GM18499 (cell line): ENCODE measurements around the gene KRTAP10-10.
"Not testable (repeated sequence)": the region's sequence is repeated elsewhere in the genome, so short reads cannot be mapped to it uniquely, and the experiment has no call there.

Source experiments
- ATAC-seq: cut with Tn5 transposase; IDR thresholded peaks from one replicate; pipeline ENCODE4 v1.9.1; 2021; ENCODE audit warnings: moderate number of reproducible peaks; ENCODE audit not compliant: insufficient read depth, unreplicated experiment

The KRTAP10-10 gene, protein sequence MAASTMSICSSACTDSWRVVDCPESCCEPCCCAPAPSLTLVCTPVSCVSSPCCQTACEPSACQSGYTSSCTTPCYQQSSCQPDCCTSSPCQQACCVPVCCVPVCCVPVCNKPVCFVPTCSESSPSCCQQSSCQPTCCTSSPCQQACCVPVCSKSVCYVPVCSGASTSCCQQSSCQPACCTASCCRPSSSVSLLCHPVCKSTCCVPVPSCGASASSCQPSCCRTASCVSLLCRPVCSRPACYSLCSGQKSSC

DNA sequence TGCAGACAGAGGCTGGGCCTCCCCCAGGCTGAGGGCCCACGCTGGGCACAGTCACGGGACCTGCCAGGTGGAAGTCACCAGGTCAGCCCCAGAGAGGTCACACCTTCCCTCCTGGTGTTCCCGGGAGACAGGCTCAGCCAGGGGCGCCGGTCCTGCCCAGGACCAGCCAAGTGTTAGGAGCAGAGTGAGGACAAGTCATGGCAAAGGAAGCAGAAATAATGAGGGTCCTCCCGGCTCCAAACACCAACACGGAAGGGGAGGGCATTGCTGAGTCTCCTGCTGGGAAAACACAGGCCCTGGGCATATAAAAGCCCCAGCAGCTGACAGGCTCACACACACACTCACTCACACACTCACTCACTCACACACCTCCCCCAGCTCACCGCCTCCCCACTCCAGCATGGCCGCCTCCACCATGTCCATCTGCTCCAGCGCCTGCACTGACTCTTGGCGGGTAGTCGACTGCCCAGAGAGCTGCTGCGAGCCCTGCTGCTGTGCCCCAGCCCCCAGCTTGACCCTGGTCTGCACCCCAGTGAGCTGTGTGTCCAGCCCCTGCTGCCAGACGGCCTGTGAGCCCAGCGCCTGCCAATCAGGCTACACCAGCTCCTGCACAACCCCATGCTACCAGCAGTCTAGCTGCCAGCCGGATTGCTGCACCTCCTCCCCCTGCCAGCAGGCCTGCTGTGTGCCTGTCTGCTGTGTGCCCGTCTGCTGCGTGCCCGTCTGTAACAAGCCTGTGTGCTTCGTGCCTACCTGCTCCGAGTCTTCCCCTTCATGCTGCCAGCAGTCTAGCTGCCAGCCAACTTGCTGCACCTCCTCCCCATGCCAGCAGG is at the start of gene KRTAP10-10:
KRTAP10-10 (plus strand) TSS at position 339 of the 833 bp plus-strand sequence; CDS start at position 401, 62 bp downstream.
- no peak for ATAC-seq

DNA sequence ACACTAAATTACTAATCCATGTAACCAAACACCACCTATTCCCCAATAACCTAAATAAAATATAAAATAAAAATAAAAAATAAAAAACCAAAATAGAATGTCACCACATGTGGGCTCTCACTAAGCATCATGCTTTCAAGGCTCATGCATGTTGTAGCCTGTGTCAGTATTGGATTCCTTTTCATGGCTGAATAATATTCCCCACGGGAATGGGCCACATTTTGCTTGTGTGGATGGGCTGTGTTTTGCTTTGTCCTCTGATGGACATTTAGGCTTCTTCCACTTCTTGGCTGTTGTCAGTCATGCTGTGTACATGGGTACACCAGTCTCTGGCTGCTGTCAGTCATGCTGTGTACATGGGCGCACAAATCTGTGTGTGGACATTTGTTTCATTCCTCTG is 48.1 kb upstream of the KRTAP10-10 start:
- ATAC-seq = no peak

DNA sequence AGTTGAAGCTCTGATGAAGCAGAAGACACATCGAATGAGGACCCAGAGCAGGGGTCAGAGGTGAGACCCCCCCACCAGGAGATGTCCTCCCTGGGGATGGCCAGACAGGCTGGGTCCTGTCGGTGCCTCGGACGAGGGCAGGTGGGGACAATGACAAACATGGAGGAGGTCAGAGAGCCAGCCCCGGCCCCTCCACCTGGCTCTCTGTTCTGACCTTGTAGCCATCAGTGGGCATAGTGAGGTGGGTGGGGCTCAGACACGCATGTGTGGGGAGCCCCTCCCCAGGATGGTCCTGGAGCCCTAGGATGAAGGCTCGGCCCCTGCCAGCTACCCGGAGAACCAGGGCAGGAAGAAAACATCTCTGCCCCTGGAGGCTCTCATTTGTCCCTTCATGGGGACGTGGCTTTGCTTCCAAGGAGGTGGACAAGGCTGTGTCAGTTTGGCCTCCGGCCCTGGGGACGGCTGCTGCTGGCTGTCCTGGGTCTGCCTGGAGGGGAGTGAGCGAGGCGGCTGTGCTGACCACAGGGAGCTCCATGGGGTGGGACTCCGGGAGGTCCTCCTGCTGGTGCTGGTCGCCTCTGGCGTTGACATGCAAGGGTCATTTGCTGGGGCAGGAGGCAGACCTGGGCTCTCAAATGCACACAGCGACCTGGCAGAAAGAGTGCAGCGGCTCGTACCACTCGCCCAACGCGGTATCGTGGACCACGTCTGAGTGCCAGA is 47.4 kb upstream of the KRTAP10-10 start:
- ATAC-seq = no peak

DNA sequence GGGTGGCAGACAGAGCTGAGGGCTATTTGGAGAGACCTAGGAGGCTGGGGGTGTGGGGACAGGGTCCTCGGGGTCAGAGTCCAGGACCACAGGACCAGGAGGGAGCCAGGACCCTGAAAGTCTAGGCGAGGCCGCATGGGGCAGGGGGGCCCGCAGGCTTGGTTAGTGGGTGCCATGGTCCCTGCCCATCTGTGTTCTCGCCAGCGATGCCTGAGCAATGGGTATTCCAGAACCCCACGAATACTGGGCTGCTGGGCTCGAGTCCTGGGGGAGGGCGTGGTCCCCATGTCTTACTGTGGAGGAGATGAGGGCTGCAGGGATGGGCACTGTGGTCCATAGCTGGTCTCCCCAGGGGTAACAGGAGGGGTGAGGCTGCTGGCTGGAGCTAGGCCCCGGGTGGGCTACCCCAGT is 46.8 kb upstream of the KRTAP10-10 start:
- no peak for ATAC-seq

DNA sequence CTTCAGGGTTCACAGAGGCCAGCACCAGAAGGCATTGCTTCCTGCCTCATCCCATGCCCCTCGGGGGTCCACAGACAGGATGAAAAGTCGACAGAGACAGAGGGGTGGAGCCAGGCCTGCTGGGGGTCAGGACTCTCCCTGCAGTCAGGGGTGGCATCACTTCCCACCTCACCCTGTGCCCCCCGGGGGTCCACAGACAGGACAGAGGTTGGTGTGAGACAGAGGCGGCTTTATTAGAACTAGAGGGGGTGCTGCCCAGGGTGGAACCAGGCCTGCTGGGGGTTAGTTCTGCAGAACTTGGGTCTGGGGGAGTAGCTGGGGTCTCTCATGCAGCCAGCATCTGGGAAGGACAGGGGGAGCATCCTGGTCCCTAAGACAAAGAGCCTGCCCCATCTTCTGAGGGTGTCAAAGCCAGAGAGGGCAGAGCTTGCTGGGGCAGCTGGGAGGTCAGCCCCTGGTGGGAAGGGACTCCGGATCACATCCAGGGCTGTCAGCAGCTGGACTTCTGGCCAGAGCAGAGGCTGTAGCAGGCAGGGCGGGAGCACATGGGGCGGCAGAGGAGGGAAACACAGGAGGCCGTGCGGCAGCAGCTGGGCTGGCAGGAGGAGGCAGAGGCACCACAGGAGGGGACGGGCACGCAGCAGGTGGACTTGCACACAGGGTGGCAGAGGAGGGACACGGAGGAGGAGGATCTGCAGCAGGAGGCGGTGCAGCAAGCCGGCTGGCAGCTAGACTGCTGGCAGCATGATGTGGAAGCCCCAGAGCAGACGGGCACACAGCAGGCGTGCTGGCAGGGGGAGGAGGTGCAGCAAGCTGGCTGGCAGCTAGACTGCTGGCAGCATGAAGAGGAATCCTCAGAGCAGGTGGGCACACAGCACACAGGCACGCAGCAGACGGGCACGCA is 46.0 kb upstream of the KRTAP10-10 start:
- not testable (repeated sequence) for ATAC-seq

DNA sequence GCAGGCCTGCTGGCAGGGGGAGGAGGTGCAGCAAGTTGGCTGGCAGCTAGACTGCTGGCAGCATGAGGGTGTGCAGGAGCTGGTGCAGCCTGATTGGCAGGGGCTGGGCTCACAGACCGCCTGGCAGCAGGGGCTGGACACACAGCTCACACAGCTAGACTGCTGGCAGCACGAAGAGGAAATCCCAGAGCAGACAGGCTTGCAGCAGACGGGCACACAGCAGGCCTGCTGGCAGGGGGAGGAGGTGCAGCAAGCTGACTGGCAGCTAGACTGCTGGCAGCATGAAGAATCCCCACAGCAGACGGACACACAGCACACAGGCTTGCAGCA is 45.4 kb upstream of the KRTAP10-10 start:
- ATAC-seq = not testable (repeated sequence)

DNA sequence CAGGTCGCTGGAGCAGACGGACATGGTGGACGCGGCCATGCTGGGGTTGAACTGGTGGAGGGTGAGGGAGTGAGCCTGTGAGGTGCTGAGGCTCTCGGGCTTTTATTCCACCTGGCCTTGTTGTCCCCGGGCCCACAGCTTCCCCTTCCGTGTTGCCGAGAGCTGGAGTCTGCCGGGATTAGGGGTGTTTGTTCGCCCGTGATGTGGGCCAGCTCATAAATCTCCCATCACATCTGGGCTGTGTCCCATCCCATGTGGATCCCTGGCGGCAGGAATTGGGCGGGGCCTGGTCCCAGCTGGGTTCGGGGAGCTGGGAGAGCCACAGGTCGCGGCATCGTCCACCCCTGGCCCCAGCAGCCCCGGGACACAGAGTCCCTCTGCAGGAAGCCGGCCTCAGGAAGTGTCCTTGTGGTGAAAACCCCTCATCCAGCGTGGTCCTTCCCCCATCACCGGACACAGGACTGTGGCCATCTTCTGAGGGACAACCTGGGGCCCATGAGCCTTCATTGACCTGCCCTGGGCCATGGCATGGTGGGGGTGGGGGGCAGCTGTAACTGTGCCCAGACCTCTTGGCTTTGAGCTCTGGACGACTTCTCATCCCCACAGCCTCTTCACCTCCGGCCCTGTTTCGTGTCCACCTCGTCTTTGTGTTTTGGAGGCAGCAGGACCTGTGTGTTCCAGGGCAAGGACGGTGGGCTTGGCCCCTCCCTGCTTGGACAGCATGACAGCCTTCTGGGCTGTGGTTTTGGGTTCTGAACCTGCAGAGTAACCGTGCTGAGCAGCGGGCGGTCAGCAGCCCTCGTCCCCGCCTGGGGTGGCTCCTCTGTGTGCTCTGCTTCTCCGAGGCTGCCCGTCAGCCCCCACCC is 44.5 kb upstream of the KRTAP10-10 start, which contains the start of gene KRTAP10-6:
KRTAP10-6 (minus strand) TSS at position 60 of the 866 bp plus-strand sequence; CDS start at position 39, 21 bp downstream.
- ATAC-seq = no peak

DNA sequence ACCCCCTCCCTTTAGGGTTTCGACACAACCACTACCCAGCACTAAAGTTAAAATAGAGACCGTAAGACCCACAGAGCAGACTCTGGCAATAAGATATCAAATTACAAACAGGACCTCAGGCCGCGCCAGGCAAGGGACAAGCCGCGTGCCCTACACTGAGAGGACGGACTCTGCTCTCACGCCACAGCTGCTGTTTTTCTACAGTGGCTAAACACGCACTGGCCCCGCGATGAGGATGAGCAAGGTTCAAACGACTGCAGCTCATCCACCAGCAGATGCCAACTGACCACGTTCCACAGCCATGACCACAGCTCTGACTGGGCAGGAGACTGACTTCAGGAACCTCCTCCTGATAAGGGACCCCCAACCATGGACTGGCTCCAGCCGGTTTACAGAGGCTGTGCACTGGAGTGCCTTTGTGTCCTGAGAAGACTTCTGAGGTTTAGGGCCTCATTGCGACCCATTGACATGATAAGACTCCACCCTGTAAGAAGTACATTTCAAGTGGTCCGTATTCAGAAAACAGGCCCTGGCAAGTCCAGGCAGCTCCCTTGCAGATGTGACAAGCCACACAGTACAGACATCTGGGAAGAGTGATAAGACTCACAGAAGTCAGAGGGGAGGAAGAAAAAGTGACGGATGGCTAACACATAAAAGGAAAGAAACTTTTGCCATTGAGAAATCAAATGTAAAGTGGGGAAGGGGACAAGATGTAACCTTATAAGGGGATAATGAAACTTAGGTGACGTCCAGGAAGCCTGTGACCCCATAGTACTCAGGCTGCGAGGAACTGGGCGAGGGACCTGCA is 43.4 kb upstream of the KRTAP10-10 start:
- no peak for ATAC-seq

DNA sequence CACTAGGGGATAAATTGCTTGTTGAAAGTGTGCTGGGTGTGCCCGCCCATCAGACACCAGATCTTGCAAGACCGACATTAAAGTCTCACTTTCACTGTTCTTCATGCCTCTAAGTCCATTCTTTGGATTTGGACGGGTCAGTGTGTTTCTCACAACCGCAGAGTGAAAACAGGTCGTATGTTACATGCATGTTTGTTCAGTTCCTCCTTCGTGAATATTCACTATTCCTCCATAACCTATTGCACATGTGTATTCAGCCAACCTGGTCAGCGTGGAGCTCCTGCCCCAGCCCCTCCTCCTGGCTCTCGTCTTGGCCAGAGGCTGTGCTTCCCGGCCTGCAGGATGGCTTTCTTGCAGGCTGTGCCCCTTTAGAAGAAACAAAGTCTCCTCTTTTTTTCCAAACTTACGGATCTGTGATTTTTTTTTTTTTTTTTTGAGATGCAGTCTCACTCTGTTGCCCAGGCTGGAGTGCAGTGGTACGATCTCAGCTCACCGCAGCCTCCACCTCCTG is 42.7 kb upstream of the KRTAP10-10 start:
- no peak for ATAC-seq

DNA sequence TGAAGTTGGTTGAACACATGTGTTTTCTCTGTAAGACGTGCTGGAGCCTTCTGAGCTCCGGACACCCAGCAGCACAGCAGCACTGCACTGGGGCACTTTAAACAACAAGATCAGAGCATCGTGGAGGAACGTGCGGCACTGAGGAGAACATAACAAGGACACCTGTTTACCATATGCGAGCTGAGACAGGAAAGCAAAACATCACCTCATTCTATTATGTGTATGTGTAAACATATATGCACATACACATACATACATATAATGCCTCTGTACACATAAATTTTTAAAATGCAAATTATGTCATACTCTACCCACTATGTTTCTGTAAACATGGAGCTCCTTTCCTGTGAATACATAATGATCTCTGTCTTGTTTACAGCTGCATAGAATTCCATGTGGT is 41.6 kb upstream of the KRTAP10-10 start:
- ATAC-seq = no peak

DNA sequence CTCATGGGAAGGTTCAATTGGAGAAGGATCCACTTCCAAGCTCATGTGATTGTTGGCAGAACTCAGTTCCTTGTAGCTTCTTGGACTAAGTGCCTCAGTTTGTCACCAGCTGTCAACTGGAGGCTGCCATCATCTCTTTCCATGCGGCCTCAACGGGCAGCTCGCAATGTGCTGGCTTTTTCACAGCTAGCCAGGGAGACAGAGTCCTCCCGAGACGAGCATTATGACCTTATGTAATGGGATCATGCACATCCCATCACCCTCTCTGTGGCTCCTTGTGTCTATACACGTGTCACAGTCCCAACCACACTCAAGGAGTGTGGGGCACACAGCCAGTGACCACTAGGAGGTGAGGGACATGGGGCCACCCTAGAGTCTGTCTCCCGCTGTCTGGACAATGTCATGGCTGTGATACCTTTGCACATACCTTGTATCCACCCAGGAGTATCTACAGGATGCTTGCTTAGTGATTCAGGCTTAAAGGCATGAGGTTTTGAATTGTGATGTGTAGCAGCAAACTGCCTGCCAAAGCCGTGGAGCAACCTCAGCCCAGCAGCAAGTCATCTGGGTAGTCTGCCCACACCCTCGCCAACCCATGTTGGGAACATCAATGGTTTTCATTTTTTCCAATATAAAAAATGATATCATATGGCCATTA is 41.0 kb upstream of the KRTAP10-10 start:
- no peak for ATAC-seq

DNA sequence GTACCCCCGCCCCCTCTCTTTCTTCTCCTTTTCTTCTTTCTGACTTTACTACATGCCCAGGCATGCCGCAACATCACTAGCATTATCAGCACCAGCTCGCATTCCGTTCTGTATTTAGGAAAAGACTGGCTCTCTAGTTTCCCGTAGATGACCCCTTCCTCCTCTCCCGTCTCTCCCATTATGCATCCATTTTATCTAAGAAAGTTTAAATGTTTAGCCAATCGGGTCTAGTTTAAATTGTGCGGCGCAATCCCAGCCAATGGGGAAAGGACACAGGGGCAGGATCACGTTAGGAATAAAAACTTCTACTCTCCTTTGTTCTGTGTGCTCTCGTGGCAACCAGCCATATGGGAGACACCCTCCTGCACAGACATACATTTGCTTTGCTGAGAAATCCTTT is 39.1 kb upstream of the KRTAP10-10 start:
- ATAC-seq = no peak

DNA sequence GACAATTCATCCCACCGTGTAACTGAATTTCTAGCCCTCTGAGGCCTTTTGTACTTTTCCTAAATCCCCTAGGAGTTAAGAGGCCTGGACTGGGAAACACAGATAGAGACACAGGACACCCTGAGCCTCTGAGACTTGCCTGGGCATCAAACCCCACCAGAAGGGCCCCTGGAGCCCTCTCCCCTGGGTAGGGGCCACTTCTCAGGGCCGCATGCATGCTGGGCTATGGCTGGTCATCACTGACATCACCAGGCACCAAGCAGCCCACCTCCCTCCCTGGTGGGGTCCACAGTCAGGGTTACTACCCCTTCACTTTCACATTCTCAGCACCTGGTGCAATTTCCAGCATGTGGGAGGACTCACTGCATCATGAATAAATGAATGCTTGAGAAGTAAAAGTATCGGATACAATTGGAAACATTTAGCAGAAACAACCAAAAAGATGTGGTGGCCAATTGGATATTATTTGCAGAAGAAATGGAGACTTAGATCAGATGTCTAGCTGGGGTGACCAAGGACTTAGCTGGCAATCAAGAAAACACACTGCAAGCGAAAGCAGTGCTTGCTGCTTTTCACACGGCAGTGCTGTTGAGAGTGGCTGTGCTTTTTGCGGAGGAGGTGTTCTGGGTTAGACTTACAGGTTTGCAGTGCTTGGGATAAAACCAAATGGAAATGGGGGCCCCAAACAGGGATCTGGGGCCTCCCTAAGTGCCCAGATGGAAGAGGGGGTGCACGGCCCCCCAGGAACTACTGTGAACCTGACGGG is 37.7 kb upstream of the KRTAP10-10 start:
- ATAC-seq = no peak

DNA sequence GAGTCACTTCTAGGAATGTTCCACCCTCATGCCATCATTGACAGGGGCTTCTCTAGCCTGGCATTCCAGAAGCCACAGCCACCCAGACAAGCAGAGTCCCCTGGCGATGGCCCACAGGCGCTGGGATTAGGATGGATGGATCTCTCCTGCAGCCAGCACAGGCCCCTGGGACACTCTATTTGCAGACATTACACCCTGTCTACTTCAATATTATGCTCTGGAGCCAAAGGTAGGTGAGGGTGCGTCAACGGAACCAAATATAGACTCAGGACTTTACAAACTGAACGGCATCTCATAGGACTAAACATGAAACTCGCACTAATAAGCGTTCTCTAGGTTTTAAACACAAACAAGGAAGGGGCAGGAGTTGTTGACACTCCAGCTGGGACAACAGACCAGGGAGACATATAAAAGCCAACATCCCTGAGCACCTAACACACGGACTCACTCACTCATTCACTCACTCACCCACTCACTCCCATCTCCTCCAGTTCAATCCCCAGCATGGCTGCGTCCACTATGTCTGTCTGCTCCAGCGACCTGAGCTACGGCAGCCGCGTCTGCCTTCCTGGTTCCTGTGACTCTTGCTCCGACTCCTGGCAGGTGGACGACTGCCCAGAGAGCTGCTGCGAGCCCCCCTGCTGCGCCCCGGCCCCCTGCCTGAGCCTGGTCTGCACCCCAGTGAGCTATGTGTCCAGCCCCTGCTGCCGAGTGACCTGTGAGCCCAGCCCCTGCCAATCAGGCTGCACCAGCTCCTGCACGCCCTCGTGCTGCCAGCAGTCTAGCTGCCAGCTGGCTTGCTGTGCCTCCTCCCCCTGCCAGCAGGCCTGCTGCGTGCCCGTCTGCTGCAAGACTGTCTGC is 36.8 kb upstream of the KRTAP10-10 start, which contains the start of gene KRTAP10-7:
KRTAP10-7 (plus strand) TSS at position 480 of the 861 bp plus-strand sequence; CDS start at position 505, 25 bp downstream.
- ATAC-seq = not testable (repeated sequence)

DNA sequence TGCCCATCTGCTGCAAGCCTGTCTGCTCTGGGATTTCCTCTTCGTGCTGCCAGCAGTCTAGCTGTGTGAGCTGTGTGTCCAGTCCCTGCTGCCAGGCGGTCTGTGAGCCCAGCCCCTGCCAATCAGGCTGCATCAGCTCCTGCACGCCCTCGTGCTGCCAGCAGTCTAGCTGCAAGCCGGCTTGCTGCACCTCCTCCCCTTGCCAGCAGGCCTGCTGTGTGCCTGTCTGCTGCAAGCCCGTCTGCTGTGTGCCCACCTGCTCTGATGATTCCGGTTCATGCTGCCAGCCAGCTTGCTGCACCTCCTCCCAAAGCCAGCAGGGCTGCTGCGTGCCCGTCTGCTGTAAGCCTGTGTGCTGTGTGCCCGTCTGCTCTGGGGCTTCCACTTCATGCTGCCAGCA is 36.1 kb upstream of the KRTAP10-10 start:
- not testable (repeated sequence) for ATAC-seq
